LHCN-M2 (cell line): ENCODE results near the gene APBB3. TPM values are rescaled to one million over a fixed set of nuclear protein-coding genes. Genes with fewer than 3 reads are reported as not detected.

Experiments used
- DNase-seq: peaks from one replicate; pipeline ENCODE4 v3.0.0-alpha.2; 2012; ENCODE audit warnings: low read depth
- total RNA-seq: library from RNA; depleted of rRNA; stranded (reverse); fragments of >200 nt; gene quantifications from 2 replicates; pipeline ENCODE4 v1.2.3, GENCODE V29; 2014

Gene APBB3
- total RNA-seq, 1 experiment from 2014 or later: 19.4 TPM

- DNase-seq: no peak
Measured at GRCh38 chr5:140555747-140556312, 8.6 kb downstream of the APBB3 start.

GRCh38 chr5:140554454-140554853 lies 9.9 kb downstream of the APBB3 start:
- DNase-seq: peak; percentile 64

GRCh38 chr5:140553657-140554056 lies 10.7 kb downstream of the APBB3 start:
- no peak for DNase-seq

GRCh38 chr5:140551872-140552271 lies 12.5 kb downstream of the APBB3 start:
- DNase-seq: no peak

- no peak for DNase-seq
Measured at GRCh38 chr5:140550147-140551079, 14.0 kb downstream of the APBB3 start.

GRCh38 chr5:140549237-140550144 lies 14.9 kb downstream of the APBB3 start:
- peak; percentile 26 for DNase-seq

GRCh38 chr5:140548791-140549190 lies 15.6 kb downstream of the APBB3 start:
- no peak for DNase-seq

GRCh38 chr5:140548300-140548688 lies 16.1 kb downstream of the APBB3 start:
- DNase-seq: no peak

GRCh38 chr5:140547508-140548299 lies 16.7 kb downstream of the APBB3 start, which contains the start of gene EIF4EBP3:
Gene EIF4EBP3 (plus strand): TSS chr5:140547662. CDS start chr5:140547738, 76 bp downstream.
- DNase-seq: peak; percentile 91

GRCh38 chr5:140546851-140547507 lies 17.4 kb downstream of the APBB3 start:
- DNase-seq: no peak

- no peak for DNase-seq
Measured at GRCh38 chr5:140545606-140546005, 18.8 kb downstream of the APBB3 start.

GRCh38 chr5:140544986-140545385 lies 19.4 kb downstream of the APBB3 start:
- DNase-seq: no peak

GRCh38 chr5:140542972-140543371 lies 21.4 kb downstream of the APBB3 start:
- no peak for DNase-seq

- no peak for DNase-seq
Measured at GRCh38 chr5:140540227-140540626, 24.2 kb downstream of the APBB3 start.

- no peak for DNase-seq
Measured at GRCh38 chr5:140524003-140524402, 40.4 kb downstream of the APBB3 start.

GRCh38 chr5:140513124-140513523 lies 51.3 kb downstream of the APBB3 start:
- no peak for DNase-seq

GRCh38 chr5:140509898-140510297 lies 54.5 kb downstream of the APBB3 start:
- DNase-seq: no peak
